Right ventricle myocardium superior (tissue), 1 donor: ENCODE measurements around the gene ZNF574. TPM values are rescaled to one million over a fixed set of nuclear protein-coding genes. Genes with fewer than 3 reads are reported as not detected.
A peak's percentile ranks its signal among the peaks of the same experiment; 100 is the strongest.

Source experiments
- ATAC-seq: fragments of 200-7000 bp; cut with Tn5 transposase; one replicate; pipeline ENCODE4 v1.9.1; 2020; ENCODE audit warnings: mild to moderate bottlenecking; ENCODE audit not compliant: poor library complexity
- DNase-seq: peaks from one replicate; pipeline ENCODE4 v3.0.0-alpha.2; 2020
- intact Hi-C: fragments of 100-400 bp; cut with DNase I; formaldehyde crosslinking; loops from one replicate; pipeline ENCODE4 v1.11.2; 2022
- total RNA-seq: library from RNA; stranded (reverse); fragmentation: NEBNext Ultra II Directional; extraction: Animal tissue kit (Norgen Biotek cat#: 25700); gene quantifications from one replicate; pipeline ENCODE4 v1.2.1, GENCODE V29; 2021
- donor health status: DM: no; HTN: yes; CAD: no; lungs with severe emphysema.

Gene ZNF574
- total RNA-seq, 1 donor from 2014 or later: 8.4 TPM

DNA sequence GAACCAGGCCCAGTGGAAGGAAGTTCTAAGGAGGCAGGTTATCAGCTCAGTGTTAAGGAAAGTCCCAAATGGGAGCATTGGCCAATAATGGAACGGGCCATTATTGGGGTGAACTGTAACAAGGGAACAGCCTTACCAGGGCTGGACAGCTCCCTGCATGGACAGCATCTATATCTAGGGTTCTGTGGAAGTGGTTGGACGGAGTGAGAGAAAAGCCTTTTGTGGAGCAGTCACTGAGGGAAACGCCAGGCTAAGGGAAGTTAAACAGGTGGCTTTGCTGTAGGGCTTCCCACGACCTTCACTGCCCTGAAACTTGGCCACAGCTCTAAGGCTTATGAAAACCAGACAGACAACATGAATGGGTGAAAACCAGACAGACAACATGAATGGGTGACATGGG, 39.3 kb downstream of the ZNF574 start:
- intact Hi-C loops: no loop called here
- no peak for DNase-seq
- ATAC-seq: no peak

DNA sequence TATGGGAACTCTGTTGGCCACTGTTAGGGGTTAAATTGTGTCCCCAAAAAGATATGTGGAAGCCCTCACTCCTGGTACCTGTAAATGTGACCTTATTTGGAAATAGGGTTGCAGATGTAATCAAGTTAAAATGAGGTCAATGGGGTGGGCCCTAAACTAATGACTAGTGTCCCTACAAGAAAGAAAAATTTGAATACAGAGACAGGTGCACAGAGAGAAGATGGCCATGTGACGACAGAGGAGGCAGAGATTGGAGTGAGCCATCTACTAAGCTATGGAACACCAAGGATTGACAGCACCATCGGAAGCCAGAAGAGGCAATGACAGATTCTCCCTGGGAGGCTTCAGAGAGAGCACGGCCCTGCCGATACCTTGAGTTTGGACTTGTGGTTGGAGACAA, 39.7 kb downstream of the ZNF574 start:
- intact Hi-C loops: no loop called here
- DNase-seq (no peak), ATAC-seq (no peak)

DNA sequence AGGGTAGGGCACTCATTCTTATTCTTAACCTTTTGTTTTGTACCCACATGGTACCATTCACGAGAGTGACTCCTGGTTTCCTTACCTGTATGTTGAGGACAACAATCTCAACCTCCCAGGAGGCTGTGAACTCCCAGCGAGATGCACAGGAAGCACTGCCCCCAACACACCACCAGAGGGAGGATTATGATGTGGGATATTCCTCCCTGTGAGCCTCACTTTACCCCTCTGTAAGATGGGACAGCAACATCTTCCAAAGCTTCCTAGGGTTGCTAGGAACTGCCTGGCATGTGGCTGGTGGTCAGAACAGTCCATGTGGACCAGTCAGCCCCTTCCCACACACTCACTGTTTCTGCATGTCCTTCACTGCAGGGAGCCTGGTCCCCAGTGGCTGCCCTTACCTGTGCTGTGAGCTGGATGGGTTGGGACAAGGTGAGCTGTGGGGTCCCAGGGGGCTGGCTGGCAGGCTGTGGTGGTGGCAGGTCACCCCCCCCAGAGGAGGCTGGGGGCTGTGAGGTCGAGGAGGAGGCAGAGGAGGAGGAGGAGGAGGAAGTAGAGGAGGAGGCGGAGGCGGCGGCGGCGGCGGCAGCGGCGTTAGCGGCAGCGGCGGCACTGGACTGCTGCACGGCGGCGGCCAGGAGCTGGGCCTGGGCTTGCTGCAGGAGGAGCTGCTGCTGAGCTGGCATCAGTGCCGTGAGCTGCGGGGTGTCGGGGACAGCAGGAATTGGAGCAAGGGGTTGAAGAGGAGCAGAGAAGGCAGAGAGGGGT, 40.5 kb downstream of the ZNF574 start:
- intact Hi-C loops: no loop called here
- no peak for ATAC-seq
- DNase-seq: no peak

DNA sequence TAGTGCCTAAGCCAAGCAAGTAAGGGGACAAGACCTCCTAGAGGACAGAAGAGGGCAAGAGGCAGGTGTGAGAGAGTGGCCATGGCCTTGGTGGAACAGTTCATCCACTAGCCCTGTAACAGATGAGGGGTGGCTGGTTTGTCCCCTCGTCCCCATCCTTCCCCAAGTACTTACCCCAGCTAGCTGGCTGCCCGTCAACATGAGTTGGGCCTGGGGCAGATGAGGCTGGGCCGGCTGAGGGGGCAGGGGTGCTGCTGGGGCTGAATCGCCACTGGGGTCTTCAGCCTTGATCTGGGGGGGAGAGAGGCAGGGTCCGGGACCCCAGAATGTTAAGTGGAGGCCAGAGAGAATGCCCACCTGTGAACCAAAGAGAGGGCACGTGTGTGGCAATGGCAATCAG, 41.1 kb downstream of the ZNF574 start:
- intact Hi-C loops: no loop called here
- no peak for ATAC-seq
- no peak for DNase-seq

DNA sequence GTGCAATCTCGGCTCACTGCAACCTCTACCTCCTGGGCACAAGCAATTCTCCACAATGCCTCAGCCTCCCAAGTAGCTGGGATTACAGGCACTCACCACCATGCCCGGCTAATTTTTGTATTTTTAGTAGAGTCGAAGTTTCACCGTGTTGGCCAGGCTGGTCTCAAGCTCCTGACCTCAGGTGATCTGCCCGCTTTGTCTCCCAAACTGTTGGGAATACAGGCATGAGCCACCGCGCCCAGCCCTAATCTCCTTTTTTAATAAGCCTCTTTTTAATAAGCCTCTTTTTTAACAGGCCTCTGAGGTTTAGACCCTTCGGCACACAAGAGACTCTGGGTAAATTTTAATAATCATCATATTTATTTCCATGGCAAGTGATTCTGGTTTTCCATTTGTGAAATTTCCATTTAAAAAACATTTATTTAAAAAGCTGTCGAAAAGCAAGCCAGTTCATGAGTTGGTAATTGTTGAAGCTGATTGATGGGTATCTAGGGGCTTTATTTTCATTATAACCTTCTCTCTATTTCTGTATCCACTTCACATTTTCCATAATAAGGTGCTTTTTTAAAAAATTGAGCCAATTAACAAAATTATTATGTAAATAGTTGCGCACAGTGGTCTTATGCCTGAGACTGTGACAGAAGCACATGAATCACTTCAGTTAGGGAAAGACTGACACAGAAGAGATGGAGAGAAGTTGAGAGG, 44.5 kb downstream of the ZNF574 start:
- DNase-seq (no peak), ATAC-seq (no peak)
- intact Hi-C loops: no loop called here

DNA sequence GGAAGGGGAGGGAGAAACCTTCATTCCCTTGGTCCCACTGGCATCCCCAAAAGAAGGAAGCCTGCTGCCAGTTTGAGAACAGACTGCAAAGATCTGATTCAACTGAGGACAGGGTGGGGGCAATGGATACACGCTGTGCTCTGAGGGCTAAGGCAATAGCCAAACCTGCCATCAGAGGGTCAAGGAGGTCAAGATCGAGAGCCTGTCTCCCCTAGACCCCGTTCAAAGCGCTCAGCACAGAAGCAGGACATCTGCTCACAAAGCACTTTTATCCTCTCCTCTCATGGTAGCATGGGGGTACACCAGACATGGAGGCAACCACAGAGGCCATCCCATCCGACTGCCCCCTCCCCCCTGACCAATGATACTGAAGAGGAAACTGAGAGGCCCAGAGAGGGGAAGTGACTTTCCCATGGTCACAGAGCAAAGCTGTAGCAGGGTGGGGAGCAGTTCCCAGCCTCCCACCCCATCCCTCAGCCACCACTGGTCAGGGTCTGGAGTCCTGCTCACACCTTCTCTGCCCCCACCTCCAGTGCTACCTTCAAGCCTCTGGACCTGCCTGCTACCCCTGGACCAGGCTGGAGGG, 45.2 kb downstream of the ZNF574 start:
- DNase-seq (no peak), ATAC-seq (peak; percentile 27)
- intact Hi-C loops: no loop called here

DNA sequence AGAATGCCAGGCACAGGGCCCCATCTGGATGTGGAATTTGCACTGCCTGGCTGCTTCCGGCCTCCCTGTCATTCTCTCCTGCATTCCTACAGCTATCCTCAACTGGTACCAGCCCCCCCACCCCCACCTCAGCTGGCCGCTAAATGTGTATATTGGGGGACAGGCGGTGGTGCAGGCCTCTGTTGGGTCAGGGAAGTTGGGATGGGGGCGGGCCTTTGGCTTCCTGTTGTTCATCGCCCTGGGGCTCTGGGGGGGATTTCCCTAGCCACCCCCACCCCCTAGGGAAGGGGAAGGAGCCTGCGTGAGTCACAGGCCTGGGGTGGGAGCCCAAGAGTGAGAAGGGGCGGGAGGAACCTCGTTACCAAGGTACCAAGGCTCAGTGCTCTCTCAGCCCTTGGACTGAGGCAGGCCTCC, 45.7 kb downstream of the ZNF574 start:
- peak; percentile 77 for DNase-seq

DNA sequence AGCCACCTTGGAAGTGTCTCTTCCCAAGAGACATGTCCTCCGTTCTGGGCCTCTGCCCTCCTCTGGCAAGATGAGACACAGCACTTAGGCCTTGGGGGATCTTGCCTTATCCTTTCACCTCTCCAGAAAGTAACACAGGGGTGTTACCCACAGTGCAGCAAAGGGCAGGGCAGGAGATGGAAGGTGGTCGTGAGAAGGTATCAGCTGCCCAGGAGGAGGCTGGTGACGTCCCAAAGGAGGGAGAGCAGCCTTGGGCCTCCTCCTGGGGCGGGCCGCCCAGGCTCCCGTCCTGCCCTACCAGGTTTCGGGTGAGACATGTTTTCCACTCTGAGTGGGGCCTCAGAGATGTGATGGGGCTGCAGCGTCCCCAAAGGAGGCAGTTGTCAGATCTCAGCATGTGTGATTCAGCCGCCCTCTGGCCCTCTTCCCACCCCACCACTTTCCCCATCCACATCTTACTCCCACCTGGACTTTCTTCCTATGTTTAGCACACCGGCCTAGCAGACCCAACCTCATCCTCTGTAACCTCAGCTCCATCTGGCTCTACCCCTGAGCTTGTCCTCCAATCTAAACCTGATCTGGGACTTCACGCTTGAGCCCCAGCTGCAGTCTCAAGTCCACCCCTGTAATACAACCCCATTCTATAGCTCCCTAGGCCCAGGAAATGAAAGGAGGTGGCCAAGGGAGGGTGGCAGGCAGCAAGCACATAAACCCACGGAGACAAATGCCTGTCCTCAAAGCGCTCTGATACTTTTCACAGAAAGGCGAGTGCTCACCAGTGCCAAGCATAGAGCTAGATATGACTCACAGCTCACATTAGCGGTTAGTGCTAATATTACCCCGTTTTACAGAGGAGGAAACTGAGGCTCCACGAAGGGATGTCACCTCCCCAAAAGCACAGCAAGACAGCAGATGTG, 47.0 kb downstream of the ZNF574 start:
- ATAC-seq: no peak
- intact Hi-C loops: no loop called here
- no peak for DNase-seq

More for the DNA sequence above, 45.7 kb downstream of the ZNF574 start:
- intact Hi-C loops: no loop called here
- peak; percentile 60 for ATAC-seq

DNA sequence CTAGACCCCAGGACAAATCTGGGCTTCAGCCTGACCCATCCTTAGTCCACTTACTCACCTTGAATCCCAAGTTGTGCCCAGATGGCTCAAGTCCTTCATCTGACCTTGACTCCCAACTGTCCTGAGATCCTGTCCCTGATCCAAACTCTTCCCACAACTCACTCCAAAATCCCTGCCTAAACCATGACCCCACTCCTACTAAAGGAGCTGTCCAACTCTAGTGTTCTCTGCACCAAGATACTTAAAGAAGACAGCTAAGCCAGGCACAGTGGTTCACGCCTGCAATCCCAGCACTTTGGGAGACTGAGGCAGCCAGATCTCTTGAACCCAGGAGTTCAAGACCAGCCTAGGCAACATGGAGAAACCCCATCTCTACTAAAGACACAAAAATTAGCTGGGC, 47.8 kb downstream of the ZNF574 start:
- intact Hi-C loops: no loop called here
- ATAC-seq (no peak), DNase-seq (no peak)

DNA sequence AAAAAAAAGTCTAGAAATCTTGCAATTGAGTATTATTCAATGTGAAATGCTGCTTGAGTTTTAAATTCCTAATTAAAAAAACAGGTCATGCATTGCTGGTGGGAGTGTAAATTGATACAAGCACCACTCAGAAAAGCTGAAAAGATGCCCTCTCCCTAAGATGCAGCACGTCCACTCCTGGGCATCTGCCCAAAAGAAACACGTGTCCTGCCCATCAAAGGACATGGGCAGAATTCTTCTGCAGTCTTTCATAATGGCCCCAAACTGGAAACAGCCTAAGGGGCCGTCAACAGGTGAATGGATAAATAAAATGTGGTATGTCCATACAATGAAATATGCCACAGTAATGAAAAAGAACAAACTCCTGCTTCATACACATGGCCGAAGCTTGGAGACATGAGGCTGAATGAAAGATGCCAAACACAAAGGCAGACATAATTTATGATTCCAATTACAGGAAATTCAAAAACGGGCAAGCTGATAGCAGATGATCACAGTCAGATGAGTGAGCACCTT, 48.5 kb downstream of the ZNF574 start:
- intact Hi-C loops: no loop called here
- no peak for DNase-seq
- no peak for ATAC-seq

DNA sequence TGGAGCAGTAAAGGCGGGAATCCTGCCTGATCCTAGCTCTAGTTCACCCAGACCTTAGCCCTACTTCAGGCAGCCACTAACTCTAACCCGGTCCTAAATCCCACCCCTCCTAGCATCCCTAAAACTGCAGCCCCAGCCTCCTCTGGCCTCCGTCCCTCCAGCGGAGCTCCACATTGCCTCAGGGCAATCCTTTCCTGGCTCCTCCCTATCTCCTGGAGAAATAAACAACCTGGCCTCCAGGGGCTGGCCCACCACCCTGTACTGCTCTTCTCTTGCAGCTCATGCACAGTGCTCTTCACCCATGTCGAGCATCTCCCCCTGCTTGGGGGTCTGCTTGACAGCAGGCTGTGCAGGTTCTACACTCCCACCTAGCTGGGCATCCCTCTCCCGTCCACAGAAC, 49.6 kb downstream of the ZNF574 start:
- intact Hi-C loops: no loop called here
- ATAC-seq (no peak), DNase-seq (no peak)

DNA sequence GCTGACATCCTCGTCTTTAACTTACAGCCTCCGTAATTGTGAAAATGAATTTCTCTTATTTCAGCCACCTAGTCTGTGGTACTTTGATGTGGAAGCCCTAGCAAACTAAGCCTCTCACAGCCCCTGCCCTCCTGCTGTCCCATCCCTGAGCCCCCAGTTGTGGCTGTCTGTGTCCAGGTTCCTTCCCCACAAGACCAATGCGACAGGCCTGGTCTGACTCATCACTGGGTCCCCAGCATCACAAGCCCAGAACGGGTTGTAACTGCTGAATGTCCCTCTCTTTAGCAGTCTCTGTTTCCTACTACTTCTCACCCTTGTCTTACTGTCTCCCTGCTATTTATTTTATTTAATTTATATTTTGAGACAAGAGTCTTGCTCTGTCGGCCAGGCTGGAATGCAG, 50.6 kb downstream of the ZNF574 start:
- DNase-seq (no peak), ATAC-seq (no peak)
- intact Hi-C loops: no loop called here

DNA sequence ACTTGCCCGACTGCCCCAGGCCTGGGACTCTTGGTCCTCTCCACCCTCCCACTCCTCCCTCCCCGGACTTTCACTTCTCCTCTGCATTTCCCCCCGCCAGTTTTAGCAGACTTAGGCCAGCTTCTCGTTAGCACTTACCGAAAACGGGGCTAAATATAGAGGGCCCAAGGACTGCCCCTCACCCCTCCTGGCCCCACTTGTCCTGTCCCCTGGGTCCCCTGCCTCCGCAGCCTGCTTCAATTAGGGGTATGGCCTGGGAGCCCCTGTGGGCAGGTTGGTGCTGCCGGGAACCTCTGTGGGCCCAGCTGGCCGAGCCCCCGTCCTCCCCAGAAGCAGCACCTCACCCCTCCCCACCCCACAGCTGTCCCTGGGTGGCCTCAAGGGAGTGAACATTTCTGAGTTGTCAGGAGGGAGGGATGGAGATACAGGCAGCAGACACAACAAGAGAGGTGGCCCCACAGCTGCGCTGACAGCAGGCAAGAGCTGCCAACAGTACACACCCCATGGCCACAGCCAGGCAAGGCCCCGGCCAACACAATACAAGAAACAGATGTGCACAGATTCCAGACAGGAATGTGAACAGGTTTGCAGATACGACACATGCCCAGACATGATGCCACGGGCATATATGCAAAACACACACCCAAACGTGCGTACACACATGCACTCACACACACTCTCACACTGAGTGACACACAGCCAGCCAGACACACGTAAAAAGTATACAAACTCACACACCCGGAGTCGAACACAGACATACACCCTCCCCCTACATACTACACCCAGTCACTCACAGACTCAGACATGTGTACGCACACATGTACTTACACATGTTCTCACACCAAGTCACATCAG, 53.7 kb downstream of the ZNF574 start:
- intact Hi-C loops: loop anchor here (10.0 kb wide), 1 partner anchor 195 kb away; the partner anchor contains the start of gene MEGF8
- DNase-seq: peak; percentile 72
- peak; percentile 46 for ATAC-seq

DNA sequence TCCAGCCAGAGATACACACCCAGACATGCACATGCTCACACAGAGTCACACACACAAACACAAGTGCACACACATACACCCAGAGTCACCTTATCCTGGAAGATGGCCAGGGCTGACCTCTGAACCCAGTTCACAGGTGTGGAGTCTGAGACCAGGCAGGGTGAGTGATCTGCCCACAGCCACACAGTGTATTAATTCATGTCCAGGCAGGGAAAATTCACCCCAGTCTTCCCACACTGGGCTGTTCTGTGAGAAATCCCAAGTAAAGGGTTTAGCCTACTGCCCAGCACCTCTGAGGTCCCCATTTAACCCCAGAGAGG, 54.2 kb downstream of the ZNF574 start:
- intact Hi-C loops: loop anchor here (10.0 kb wide), 1 partner anchor 195 kb away; the partner anchor contains the start of gene MEGF8
- DNase-seq (no peak), ATAC-seq (no peak)
